ENCODE measurements around the gene TTC21B. TPM values are rescaled to one million over a fixed set of nuclear protein-coding genes. Genes with fewer than 3 reads are reported as not detected.

TTC21B gene
- total RNA-seq, 4 donors from 2014 or later = 26.2 to 38.1 (median 30.7) TPM

GRCh38 chr2:165952085-165952484 lies 1.5 kb downstream of the TTC21B start:
- no peak for TF ChIP-seq CTCF (IDR thresholded peaks at IDR 0.05; ENCODE audit: low read depth)

- TF ChIP-seq CTCF (IDR thresholded peaks at IDR 0.05; ENCODE audit: low read depth) = no peak
These were observed 3.1 kb downstream of the TTC21B start for GRCh38 chr2:165950438-165950837.

- no peak for TF ChIP-seq CTCF (IDR thresholded peaks at IDR 0.05; ENCODE audit: low read depth)
These were observed 11.7 kb downstream of the TTC21B start for GRCh38 chr2:165941827-165942226.

- no peak for TF ChIP-seq CTCF (IDR thresholded peaks at IDR 0.05; ENCODE audit: low read depth)
These were observed 15.3 kb downstream of the TTC21B start for GRCh38 chr2:165938237-165938636.

- TF ChIP-seq CTCF (IDR thresholded peaks at IDR 0.05; ENCODE audit: low read depth) = no peak
These were observed 20.2 kb downstream of the TTC21B start for GRCh38 chr2:165933211-165933910.

GRCh38 chr2:165927774-165928173 lies 25.8 kb downstream of the TTC21B start:
- no peak for TF ChIP-seq CTCF (IDR thresholded peaks at IDR 0.05; ENCODE audit: low read depth)

GRCh38 chr2:165927353-165927752 lies 26.2 kb downstream of the TTC21B start:
- TF ChIP-seq CTCF (IDR thresholded peaks at IDR 0.05; ENCODE audit: low read depth) = no peak
